Memory B cell (primary cell): ENCODE results near the gene URM1.
A peak's percentile ranks its signal among the peaks of the same experiment; 100 is the strongest.

Experiments
- ATAC-seq: fragments of 150-1000 bp; cut with Tn5 transposase; 2 replicates; pipeline ENCODE4 v1.10.0; 2021; ENCODE audit warnings: low read depth, mild to moderate bottlenecking, moderate library complexity
- DNase-seq, 2 donors: peaks; one replicate each; pipeline ENCODE4 v3.0.0; 2022; ENCODE audit warnings: low spot score in 2 of 2
- H3K27ac Mint-ChIP-seq: one replicate; pipeline ENCODE4 v1.8.0; 2022; ENCODE audit warnings: mild to moderate bottlenecking, moderate library complexity, mixed read lengths
- H3K27me3 Mint-ChIP-seq: one replicate; pipeline ENCODE4 v1.8.0; 2022; ENCODE audit warnings: mixed read lengths
- H3K36me3 Mint-ChIP-seq: one replicate; pipeline ENCODE4 v1.8.0; 2022; ENCODE audit warnings: mild to moderate bottlenecking, mixed read lengths
- H3K4me1 Mint-ChIP-seq: one replicate; pipeline ENCODE4 v1.8.0; 2022; ENCODE audit warnings: mixed read lengths
- H3K4me3 Mint-ChIP-seq: one replicate; pipeline ENCODE4 v1.8.0; 2022; ENCODE audit warnings: mild to moderate bottlenecking, moderate library complexity, mixed read lengths
- H3K9me3 Mint-ChIP-seq: one replicate; pipeline ENCODE4 v1.8.0; 2022; ENCODE audit warnings: mixed read lengths

The URM1 gene

DNA sequence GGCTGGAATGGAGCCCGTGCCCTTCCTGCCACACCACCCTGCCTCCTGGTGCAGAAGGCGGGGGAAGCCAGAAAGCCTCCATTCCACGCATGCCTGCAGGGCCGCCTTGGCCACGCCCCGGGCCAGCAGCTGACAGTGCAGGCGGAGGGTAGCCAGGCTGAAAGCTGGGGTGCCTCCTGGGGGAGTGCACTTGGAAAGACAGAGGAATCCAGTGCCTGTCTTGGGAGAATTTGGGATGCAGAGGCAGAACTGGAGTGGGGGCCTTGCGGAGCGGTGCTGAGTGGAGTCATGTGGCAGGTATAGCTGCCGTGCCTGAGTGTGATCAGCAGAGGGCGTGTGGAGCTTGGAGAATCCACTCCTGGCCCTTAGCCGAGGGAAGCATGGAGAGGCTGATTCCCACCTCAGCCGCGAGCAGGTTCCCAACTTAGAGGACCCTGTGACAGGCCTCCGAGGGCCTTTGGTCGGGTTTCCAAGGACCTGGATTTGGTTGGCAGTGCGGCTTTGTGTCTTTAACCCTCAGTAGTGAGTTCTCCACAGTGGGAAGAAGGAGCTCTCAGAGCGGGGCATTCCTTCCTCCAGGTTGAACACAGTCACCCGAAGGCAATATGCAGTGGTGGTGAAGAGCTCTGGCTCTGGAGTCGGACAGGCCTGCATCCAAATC, 9.1 kb upstream of the URM1 start:
- Mint-ChIP-seq H3K36me3 (no peaks in the 10 kb centered on the region), H3K9me3 (no peaks in the 10 kb centered on the region), H3K27ac (no peak overlapping the region), H3K4me1 (no peaks in the 10 kb centered on the region), H3K4me3 (peak overlapping the region; percentile 85), H3K27me3 (peaks cover 7% of the 10 kb centered on the region)
- DNase-seq = peak; percentile 55 to 62
- ATAC-seq = peak; percentile 90

DNA sequence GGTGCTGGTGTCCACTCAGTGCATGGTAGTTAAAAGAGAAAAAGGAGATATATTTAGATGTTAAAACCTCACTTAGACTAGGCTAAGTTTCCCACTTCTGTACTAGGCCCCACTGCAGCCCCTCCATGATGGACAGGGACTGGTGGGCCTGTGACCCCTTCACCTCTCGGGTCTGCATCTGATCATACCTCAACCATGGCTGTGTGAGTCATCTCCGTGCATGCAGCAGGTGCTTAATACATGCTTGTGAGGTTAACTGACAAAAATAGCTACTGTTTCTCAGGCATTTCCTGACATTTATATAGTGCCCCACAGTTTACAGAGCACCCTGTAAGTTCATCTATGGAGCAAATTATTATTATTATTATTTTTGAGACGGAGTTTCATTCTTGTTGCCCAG, 8.4 kb upstream of the URM1 start:
- Mint-ChIP-seq H3K36me3 (no peaks in the 10 kb centered on the region), H3K4me3 (no peak overlapping the region), H3K4me1 (no peaks in the 10 kb centered on the region), H3K9me3 (no peaks in the 10 kb centered on the region), H3K27me3 (peaks cover 7% of the 10 kb centered on the region), H3K27ac (no peak overlapping the region)
- ATAC-seq (no peak), DNase-seq (no peak)

DNA sequence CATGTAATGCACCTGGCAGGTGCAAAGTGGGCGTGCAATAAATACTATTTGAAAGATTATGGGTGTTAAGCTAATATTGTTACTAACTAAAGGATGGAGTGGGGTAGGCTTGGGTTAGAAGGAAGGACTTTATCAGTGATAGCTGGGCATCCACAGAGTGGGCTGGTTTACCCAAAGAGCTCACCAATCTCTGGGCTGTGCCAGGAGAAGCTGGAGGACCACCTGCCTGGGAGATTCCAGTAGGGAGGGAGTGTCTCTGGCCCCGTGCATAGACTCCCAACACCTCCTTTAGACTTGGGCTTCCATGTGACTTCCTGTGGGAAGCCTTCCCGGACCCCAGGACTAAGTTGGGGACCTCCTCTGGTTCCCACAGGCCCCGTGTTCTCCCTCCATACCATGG, 5.6 kb upstream of the URM1 start:
- Mint-ChIP-seq H3K4me1 (peaks cover 3% of the 10 kb centered on the region), H3K27ac (no peak overlapping the region), H3K36me3 (no peaks in the 10 kb centered on the region), H3K9me3 (no peaks in the 10 kb centered on the region), H3K4me3 (no peak overlapping the region), H3K27me3 (peaks cover 7% of the 10 kb centered on the region)
- ATAC-seq = no peak
- no peak for DNase-seq

DNA sequence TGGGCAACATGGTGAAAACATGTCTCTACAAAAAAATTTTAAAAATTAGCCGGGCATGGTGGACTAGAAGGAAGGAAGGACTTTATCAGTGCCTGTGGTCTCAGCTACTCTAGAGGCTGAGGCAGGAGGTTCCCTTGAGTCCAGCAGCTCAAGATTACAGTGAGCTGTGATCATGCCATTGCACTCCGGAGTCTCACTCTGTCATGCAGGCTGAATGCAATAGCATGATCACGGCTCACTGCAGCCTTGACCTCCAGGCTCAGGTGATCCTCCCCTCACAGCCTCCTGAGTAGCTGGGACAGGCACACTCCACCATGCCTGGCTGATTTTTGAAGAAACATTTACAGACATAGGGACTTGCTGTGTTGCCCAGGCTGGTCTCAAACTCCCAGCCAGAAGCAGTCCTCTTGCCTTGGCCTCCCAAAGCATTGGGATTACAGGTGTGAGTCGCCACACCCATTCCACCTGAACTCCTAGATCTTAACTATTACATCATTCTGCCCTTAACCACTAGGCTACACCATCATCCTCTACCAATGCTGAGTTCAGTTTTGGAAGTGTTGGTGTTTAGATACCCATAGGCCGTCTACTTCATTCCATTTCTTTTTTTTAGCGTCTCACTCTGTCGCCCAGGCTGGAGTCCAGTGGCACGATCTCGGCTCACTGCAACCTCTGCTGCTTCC, 2.0 kb upstream of the URM1 start:
- DNase-seq (no peak), ATAC-seq (no peak)
- H3K27ac Mint-ChIP-seq = no peak overlapping the region
- no peak overlapping the region for H3K4me3 Mint-ChIP-seq
- H3K9me3 Mint-ChIP-seq = no peaks in the 10 kb centered on the region
- H3K36me3 Mint-ChIP-seq = no peaks in the 10 kb centered on the region
- peaks cover 7% of the 10 kb centered on the region for H3K27me3 Mint-ChIP-seq
- H3K4me1 Mint-ChIP-seq = peaks cover 20% of the 10 kb centered on the region

DNA sequence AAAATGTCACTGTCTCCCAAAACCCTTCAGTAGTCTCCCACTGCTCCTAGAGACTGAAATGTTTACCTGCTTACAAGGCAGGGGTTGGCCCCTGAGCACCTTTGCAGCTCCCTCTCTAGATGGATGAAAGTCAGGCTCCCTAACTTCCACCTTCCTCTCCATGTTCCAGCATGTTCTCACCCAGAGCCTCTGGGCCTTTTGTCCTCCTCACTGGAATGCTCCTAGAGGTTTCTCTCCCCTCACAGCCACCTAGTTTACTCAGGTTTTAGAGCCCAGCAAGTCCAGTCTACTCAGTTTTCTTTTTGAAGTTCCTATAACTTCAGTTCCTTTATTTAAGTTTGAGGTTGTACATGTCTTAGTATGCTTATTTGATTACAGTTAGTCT, 815 bp upstream of the URM1 start:
- H3K27ac Mint-ChIP-seq = peak overlapping the region; percentile 96
- peaks cover 20% of the 10 kb centered on the region for H3K4me1 Mint-ChIP-seq
- H3K9me3 Mint-ChIP-seq = no peaks in the 10 kb centered on the region
- DNase-seq (no peak), ATAC-seq (no peak)
- peaks cover 5% of the 10 kb centered on the region for H3K27me3 Mint-ChIP-seq
- H3K36me3 Mint-ChIP-seq = no peaks in the 10 kb centered on the region
- H3K4me3 Mint-ChIP-seq = peak overlapping the region; percentile 99

DNA sequence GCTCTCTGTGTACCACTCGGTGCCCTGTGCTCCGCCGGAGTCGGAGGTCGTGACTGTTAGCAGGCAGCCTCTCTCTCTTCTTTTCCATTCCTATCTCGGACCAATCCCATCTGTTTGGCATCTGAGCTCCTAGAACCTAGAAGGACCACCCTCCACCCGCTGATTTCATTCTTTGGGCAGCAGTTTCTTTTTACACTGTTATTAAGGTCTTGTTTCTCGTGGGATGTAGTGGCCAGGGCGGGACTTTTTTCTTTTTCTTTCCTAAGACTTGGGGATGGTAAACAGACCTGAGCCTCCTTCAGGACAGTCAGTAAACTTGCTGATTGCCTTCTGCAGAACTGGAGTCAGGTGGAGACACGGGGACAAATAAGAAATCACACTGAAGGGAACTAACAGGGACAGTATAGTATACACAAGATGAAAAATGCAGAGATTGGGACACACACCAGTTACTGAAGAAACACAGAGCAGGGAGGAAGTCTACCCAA, 500 bp downstream of the URM1 start:
- Mint-ChIP-seq H3K27ac (peak overlapping the region; percentile 96), H3K9me3 (no peaks in the 10 kb centered on the region), H3K4me1 (peaks cover 20% of the 10 kb centered on the region), H3K27me3 (peaks cover 4% of the 10 kb centered on the region), H3K4me3 (peak overlapping the region; percentile 99), H3K36me3 (peaks cover 2% of the 10 kb centered on the region)
- DNase-seq = no peak
- ATAC-seq = no peak

DNA sequence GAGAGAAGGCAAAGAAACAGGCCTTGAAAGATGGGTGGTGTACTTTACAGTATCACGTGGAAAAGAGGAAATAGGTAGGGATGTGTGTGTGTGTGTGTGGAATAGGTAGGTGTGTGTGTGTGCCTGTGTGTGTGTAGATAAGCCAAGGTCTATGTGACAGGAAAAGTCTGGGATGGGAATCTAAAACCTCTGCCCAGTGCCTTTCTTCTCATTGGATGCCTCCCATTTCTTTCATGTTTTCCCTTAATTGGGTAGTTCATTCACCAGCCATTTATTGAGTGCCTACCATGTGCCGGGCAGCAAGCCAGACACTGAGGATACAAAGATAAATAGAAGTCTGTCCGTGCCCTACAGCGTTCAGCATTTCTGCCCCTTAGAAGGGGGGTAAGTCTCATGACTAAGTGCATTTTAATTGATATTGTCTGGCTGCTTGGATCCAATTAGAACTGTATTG, 1.0 kb downstream of the URM1 start:
- DNase-seq = no peak
- peaks cover 20% of the 10 kb centered on the region for H3K4me1 Mint-ChIP-seq
- peak overlapping the region; percentile 99 for H3K4me3 Mint-ChIP-seq

DNA sequence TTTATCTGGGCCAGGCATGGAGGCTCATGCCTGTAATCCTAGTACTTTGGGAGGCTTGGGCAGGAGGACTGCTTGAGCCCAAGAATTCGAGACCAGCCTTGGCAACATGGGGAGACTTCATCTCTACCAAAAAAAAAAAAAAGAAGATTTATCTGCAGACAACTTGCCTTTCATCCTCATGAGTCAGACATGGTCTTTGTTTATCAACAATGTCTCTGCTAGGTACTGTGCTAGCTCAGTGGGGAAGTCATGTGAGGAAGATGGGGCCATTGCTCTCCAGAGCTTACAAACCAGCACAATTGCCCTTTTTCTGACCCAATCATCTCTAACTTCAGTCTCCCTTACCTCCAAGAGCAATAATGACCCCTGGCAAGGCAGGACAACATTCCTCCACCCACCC, 1.6 kb downstream of the URM1 start:
- no peak overlapping the region for H3K27ac Mint-ChIP-seq
- DNase-seq = no peak
- ATAC-seq = no peak
- peak overlapping the region; percentile 99 for H3K4me3 Mint-ChIP-seq
- peaks cover 2% of the 10 kb centered on the region for H3K36me3 Mint-ChIP-seq
- H3K4me1 Mint-ChIP-seq = peaks cover 20% of the 10 kb centered on the region
- no peaks in the 10 kb centered on the region for H3K27me3 Mint-ChIP-seq
- H3K9me3 Mint-ChIP-seq = no peaks in the 10 kb centered on the region

More for the DNA sequence above, 1.0 kb downstream of the URM1 start:
- Mint-ChIP-seq H3K27ac (peak overlapping the region; percentile 96), H3K36me3 (peaks cover 2% of the 10 kb centered on the region), H3K27me3 (no peaks in the 10 kb centered on the region), H3K9me3 (no peaks in the 10 kb centered on the region)
- ATAC-seq = no peak

DNA sequence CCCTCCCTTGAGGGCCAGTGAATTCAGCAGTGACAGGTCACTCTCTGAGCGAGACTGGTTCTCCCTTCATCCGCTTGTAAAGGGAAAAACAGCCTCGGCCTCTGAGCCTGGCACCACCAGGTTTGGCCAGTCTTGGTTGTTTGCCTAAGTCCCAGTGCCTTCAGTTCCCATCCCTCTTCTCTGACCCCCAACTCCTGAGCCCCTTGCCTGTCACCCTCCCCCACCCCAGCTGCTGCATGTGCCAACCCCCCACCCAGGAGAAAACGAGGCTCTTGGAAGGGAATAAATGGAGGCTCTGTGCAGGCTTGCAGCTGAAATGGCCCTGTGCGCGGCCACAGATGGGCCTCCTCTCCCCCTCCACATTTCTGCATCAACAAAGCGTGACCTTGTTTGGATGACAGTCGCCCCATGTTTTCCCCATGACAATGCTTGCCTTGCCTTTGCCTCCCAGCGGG, 3.1 kb downstream of the URM1 start:
- DNase-seq = no peak
- H3K4me1 Mint-ChIP-seq = peaks cover 20% of the 10 kb centered on the region

DNA sequence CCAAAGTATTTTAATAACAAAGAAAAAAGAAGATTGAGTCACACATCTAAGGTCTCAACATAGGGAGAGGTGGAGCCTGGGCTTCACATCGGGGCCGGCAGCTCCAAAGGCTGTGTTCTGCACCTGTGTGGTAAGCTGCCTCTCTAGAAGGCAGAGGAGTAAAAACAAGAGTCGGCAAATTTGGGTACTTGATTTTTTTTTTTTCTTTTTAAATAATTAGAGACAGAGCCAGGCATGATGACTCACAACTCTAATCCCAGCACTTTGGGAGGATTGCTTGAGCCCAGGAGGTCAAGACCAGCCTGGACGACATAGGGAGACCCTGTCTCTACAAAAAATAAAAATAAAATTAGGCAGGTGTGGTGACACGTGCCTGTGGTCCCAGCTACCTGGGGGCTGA, 4.7 kb downstream of the URM1 start:
- DNase-seq (no peak), ATAC-seq (no peak)
- H3K36me3 Mint-ChIP-seq = peaks cover 8% of the 10 kb centered on the region
- H3K4me1 Mint-ChIP-seq = peaks cover 15% of the 10 kb centered on the region
- no peak overlapping the region for H3K27ac Mint-ChIP-seq
- no peaks in the 10 kb centered on the region for H3K9me3 Mint-ChIP-seq
- no peaks in the 10 kb centered on the region for H3K27me3 Mint-ChIP-seq
- H3K4me3 Mint-ChIP-seq = no peak overlapping the region

More for the DNA sequence above, 3.1 kb downstream of the URM1 start:
- ATAC-seq = no peak
- Mint-ChIP-seq H3K36me3 (peaks cover 5% of the 10 kb centered on the region), H3K27ac (no peak overlapping the region), H3K27me3 (no peaks in the 10 kb centered on the region), H3K4me3 (no peak overlapping the region), H3K9me3 (no peaks in the 10 kb centered on the region)

DNA sequence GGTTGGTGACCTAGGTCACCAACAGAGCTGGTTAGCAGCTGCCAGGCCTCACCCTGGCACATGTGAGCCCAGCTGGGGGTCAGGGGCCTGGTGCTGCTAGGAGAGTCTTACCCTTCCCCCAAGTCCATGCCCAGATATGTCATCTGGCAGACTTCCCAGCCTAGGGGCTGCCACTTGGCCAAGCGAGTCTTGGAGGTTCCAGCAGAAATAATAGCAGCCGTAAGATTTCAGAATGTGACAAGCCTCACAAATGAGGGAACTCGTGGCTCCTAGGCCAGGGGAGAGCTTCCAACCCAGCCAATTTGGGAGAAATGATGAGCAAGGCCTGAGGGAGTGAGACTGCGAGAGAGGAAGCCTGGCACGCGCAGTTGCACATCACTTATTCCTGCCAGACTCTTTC, 11.1 kb downstream of the URM1 start:
- ATAC-seq (no peak), DNase-seq (no peak)
- no peaks in the 10 kb centered on the region for H3K9me3 Mint-ChIP-seq
- H3K4me1 Mint-ChIP-seq = peaks cover 4% of the 10 kb centered on the region
- no peak overlapping the region for H3K27ac Mint-ChIP-seq
- peaks cover 27% of the 10 kb centered on the region for H3K36me3 Mint-ChIP-seq
- no peak overlapping the region for H3K4me3 Mint-ChIP-seq
- H3K27me3 Mint-ChIP-seq = no peaks in the 10 kb centered on the region

DNA sequence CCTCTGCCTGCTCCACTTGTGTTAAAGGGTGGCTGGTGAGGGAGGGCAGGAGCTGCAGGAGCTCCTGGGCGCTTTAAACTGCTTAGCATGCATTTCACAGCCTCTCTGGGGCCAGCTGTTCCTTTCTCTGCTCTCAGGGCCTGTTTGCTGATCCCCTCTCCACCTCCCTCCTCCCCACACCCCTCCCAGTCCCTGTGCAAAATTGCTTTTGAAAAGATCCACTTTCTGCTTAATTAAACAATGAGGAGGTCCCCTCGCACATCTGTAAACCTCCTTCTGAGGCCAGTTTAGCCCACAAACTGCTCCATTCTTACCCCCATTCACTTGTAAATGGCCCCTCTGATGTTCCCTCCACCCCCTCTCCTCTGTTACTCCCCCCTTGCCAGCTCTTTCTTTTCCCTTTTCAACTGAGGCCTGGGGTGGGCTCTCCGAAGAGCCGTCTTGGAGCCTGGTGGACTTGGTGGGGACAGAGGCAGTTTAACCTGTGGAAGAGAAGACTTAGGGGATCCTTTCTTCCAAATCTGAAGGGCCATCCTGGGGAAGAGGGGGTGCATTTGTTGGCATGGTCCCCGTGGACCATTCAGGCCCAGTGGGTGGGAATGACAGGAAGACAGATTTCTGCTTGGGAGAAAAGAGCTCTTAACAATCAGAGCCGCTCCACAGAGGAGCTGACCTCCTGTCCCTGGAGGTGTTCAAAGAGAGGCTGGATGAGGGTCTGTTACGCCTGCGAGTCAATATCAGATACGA, 12.0 kb downstream of the URM1 start:
- DNase-seq (no peak), ATAC-seq (no peak)
- Mint-ChIP-seq H3K4me1 (peaks cover 4% of the 10 kb centered on the region), H3K36me3 (peaks cover 30% of the 10 kb centered on the region), H3K9me3 (no peaks in the 10 kb centered on the region), H3K27ac (no peak overlapping the region), H3K27me3 (no peaks in the 10 kb centered on the region), H3K4me3 (no peak overlapping the region)

DNA sequence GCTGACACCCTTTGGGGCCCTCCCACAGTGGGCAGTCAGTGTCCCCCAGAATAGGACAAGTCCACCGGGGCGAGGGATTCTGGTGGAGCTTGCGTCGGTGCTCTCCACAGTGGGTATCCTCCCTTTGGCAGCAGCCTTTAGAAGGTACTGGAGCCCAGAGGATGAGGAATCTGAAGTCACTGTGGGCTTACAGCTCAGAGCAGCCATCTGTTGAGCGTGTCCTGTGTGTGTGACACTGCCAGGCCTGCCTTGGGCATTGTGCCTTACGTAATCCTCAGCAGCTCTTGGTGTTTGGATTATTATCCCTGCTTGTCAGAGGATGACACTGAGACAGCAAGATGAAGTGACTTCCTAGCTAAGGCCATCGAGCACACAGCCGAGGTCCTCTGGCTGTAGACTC, 12.6 kb downstream of the URM1 start:
- peaks cover 4% of the 10 kb centered on the region for H3K4me1 Mint-ChIP-seq
- ATAC-seq (no peak), DNase-seq (no peak)
- no peak overlapping the region for H3K27ac Mint-ChIP-seq
- no peaks in the 10 kb centered on the region for H3K9me3 Mint-ChIP-seq
- H3K4me3 Mint-ChIP-seq = no peak overlapping the region
- H3K27me3 Mint-ChIP-seq = no peaks in the 10 kb centered on the region
- H3K36me3 Mint-ChIP-seq = peaks cover 28% of the 10 kb centered on the region

DNA sequence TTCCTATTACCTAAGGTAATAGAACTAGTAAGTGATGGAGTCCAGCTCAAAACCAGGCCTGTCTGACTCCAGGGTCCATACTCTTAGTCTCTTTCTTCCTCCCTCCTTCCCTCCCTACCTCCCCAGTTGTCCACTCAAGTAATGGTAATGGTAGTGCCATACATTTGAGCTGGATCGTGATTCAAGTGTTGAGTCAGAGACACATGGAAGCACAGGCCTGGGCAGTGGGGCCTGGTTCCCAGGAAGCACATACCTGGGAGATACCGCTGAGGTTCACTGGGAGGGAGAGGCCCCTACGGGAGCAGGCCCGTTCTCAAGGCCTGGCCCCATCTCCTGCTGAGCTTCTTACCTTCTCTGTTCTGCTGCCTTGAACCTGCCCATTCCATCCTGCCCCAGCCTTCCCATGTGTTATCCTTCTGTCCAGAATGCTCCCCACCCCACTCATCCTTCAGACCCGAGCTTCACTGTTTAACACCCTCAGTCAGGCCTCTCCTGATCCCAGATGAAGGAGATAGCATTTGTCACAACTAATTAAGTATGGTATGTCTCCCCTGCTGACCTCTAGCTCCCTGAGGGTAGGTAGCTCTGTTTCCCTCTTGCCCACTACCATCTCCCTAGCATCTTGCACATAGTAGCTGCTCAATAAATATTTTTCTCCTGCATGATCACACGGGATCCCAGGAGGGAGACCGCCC, 13.8 kb downstream of the URM1 start:
- DNase-seq (no peak), ATAC-seq (no peak)
- Mint-ChIP-seq H3K36me3 (peaks cover 35% of the 10 kb centered on the region), H3K27me3 (no peaks in the 10 kb centered on the region), H3K4me1 (peaks cover 4% of the 10 kb centered on the region), H3K27ac (no peak overlapping the region), H3K9me3 (no peaks in the 10 kb centered on the region), H3K4me3 (no peak overlapping the region)
